ENCODE results near the gene SNX8.

GRCh38 chr7:2289621-2290020 is 24.6 kb downstream of the SNX8 start:
- no peak for TF ChIP-seq POLR2A (IDR thresholded peaks at IDR 0.05; ENCODE audit: low read depth, low read length)
- no peak for TF ChIP-seq MAFK (IDR thresholded peaks at IDR 0.05; ENCODE audit: low read depth, low read length)
- TF ChIP-seq, protein P1, sequence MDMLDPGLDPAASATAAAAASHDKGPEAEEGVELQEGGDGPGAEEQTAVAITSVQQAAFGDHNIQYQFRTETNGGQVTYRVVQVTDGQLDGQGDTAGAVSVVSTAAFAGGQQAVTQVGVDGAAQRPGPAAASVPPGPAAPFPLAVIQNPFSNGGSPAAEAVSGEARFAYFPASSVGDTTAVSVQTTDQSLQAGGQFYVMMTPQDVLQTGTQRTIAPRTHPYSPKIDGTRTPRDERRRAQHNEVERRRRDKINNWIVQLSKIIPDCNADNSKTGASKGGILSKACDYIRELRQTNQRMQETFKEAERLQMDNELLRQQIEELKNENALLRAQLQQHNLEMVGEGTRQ (IDR thresholded peaks at IDR 0.05; ENCODE audit: low read depth, low read length) = no peak

Measured in IMR-90 (cell line).